GM12892 (cell line): Measurements from ENCODE around the gene CLDN9.
A peak's percentile ranks its signal among the peaks of the same experiment; 100 is the strongest.
"Not testable (repeated sequence)": the region's sequence is repeated elsewhere in the genome, so short reads cannot be mapped to it uniquely, and the experiment has no call there.

ENCODE experiments used
- DNase-seq: peaks from one replicate; pipeline ENCODE4 v3.0.0; 2011; ENCODE audit not compliant: insufficient read length
- FAIRE-seq: peaks from 2 replicates; lab custom pipeline; 2011; peaks lifted over from hg19 to GRCh38; lab: Jason Lieb, UNC
- POLR2A ChIP-seq: IDR thresholded peaks from 2 replicates; pipeline ENCODE4 v1.6.1; 2011; ENCODE audit warnings: low read depth, low read length, control low read depth
- POLR2AphosphoS5 ChIP-seq: IDR thresholded peaks from 2 replicates; pipeline ENCODE4 v1.6.1; 2011; ENCODE audit warnings: low read depth, low read length, control low read depth
- TAF1 ChIP-seq: IDR thresholded peaks from 2 replicates; pipeline ENCODE4 v1.6.1; 2011; ENCODE audit warnings: low read depth, mild to moderate bottlenecking, control low read depth, low read length, borderline replicate concordance

Gene CLDN9

DNA sequence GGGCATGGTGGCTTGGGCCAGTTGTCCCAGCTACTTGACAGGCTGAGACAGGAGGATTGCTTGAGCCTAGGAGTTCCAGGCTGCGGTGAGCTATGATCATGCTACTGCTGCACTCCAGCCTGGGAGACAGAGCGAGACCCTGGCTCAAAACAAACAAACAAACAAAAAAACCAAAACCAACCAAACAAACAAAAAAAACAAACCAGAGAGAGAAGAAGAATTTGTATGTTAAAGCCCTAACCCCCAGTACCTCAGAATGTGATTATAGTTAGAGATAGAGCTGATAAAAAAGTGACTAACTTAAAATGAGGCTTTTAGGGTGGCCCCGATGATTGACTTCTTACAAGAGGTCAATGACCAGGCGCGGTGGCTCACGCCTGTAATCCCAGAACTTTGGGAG lies 32.0 kb downstream of the CLDN9 start:
- TF ChIP-seq POLR2AphosphoS5 (no peak), TAF1 (no peak), POLR2A (no peak)
- FAIRE-seq = no peak
- no peak for DNase-seq

DNA sequence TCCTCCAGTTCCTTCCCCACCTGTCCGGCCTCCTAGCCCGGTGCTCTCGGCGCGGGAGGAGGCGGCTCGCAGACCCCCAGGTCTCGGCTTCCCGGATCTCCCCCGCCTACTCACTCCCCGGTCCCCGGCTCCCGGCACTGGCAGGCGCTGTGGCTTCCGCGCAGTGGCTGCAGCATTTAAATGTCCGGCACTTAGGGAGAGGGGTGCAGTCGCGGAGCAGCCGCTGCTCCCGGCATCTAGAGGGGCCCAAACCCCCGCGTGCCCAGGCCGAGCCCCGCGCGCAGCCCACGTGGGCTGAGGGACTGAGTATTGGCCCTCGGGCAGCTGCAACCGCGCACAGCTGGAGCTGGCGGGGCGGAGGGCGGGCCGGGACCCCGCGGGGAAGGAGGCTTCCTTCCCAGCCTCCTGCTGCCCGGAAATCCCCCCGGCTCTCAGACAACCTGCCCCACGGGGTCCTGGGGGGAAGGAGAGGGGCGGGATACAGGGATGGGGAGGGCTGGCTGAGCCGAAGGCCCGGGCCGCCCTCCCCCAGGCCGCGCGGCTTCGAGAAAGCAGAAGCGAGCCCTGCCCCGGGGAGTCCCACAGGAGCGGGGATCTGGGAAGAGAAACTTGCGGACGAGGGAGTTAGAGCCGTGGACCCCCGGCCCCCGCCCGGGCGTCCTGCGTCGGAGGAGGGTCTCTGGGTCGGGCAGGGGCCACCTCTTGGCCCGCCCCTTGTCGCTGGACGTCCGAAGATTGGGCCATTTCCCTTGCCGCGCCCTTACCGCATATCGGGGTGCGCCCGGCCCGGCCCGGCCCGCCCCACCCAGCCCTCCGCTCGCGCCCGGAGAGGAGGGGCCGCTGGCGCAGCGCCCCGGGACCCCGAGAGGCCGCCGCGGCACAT lies 33.3 kb downstream of the CLDN9 start, which contains the start of gene MMP25:
Gene MMP25, plus strand, starts transcription at position 804 of the 883 bp plus-strand sequence. CDS start 357 bp downstream, outside the sequence.
- DNase-seq (peak; percentile 73), FAIRE-seq (no peak)
- no peak for TF ChIP-seq POLR2A
- no peak for TF ChIP-seq TAF1
- no peak for TF ChIP-seq POLR2AphosphoS5

DNA sequence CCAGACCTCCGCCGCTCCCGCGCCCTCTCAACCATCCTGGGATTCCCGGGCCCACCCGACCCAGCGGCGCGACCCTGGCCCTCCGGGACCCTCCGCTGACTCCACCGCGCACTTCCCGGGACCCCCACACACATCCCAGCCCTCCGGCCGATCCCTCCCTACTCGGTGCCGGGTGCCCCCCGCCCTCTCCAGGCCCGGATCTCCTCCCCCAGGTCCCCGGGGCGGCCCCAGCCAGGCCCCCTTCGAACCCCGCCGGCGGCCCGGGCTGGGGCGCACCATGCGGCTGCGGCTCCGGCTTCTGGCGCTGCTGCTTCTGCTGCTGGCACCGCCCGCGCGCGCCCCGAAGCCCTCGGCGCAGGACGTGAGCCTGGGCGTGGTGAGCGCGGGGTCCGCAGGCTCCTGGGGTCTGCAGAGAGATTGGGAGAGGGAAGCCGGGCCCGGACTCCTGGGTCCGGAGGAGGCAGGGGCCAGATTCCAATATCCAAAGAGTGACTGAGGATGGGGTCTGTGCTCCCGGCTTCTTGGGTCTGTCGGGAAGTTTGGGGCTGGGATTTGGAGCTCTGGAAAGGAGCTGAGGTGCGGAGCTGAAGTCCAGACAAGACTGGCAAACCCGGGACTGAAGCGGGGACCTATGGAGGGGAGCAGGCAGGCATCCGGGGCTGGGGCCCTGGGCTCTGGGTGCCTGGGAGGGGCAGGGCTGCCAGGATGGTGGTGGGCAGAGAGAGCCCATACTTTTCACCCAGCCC lies 34.1 kb downstream of the CLDN9 start:
- FAIRE-seq = no peak
- TF ChIP-seq POLR2AphosphoS5 (no peak), POLR2A (no peak), TAF1 (no peak)
- DNase-seq = no peak

GRCh38 chr16:3047387-3047720 lies 34.6 kb downstream of the CLDN9 start:
- no peak for TF ChIP-seq POLR2AphosphoS5
- no peak for TF ChIP-seq TAF1
- no peak for TF ChIP-seq POLR2A
- no peak for DNase-seq
- no peak for FAIRE-seq

DNA sequence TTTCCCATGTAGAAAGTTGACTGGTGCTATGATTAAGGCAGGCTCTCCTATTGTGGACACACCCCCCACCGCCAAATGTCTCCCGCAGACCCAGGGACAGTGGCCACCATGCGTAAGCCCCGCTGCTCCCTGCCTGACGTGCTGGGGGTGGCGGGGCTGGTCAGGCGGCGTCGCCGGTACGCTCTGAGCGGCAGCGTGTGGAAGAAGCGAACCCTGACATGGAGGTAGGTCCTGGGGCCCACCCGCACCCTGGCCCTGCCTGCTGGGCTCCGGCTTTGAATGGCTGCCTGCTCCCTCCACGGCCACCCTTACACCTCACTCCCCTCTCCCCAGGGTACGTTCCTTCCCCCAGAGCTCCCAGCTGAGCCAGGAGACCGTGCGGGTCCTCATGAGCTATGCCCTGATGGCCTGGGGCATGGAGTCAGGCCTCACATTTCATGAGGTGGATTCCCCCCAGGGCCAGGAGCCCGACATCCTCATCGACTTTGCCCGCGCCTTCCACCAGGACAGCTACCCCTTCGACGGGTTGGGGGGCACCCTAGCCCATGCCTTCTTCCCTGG lies 37.3 kb downstream of the CLDN9 start:
- TF ChIP-seq POLR2A (no peak), TAF1 (no peak), POLR2AphosphoS5 (no peak)
- no peak for FAIRE-seq
- DNase-seq = no peak

DNA sequence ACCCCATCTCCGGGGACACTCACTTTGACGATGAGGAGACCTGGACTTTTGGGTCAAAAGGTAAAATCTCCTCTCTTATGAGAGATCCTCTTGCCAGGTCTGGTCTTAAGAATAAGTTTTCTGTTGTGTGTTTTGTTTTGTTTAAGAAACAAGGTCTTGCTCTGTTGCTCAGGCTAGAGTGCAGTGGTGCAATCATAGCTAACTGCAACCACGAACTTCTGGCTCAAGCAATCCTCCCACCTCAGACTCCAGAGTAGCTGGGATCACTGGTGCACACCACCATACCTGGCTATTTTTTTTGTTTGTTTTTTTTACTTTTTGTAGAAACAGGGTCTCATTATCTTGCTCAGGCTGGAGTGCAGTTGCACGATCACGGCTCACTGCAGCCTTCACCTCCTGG lies 37.8 kb downstream of the CLDN9 start:
- DNase-seq (no peak), FAIRE-seq (no peak)
- TF ChIP-seq POLR2A (no peak), POLR2AphosphoS5 (no peak), TAF1 (no peak)

DNA sequence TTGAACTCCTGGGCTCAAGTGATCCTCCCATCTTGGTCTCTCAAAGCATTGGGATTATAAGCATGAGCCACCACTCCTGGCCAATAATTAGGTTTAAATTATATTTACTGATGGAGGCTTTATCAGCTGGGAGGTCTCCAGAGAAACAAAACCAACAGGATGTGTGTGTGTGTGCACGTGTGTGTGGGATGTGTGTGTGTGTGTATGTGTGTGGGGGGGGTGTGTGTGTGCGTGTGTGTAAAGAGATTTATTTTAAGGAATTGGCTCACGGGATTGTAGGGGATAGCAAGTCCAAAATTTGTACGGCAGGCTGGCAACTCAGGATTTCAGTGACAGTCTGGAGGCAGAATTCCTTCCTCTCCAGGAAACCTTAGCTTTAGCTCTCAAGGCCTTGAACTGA lies 38.3 kb downstream of the CLDN9 start:
- no peak for DNase-seq
- FAIRE-seq = no peak
- TF ChIP-seq POLR2A (no peak), POLR2AphosphoS5 (no peak), TAF1 (no peak)

DNA sequence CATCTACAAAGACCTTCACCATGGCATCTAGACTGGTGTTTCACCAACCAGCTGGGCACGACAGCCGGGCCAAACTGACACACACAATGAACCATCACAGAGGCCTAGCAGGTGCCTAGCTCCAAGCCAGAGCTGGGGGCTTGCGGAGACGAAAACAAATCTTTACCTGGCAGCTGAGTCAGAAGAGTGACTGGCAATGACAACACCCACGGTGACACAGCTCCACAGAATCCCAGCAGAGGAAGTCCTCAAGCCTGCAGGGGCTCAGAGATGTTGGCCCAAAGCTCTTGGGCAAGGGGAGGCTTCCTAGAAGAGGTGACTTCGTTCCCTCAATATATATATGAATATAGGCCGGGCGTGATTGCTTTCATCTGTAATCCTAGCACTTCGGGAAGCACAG lies 38.8 kb downstream of the CLDN9 start:
- no peak for TF ChIP-seq POLR2A
- no peak for TF ChIP-seq TAF1
- no peak for TF ChIP-seq POLR2AphosphoS5
- no peak for FAIRE-seq
- no peak for DNase-seq

- DNase-seq = not testable (repeated sequence)
- FAIRE-seq = peak; percentile 48
Measured at GRCh38 chr16:3052571-3053329, 40.0 kb downstream of the CLDN9 start.

- peak; percentile 96 for FAIRE-seq
- not testable (repeated sequence) for DNase-seq
Measured at GRCh38 chr16:3053330-3053710, 40.6 kb downstream of the CLDN9 start.
